ENCODE measurements around the gene MBOAT1.
"Not testable (repeated sequence)": the region's sequence is repeated elsewhere in the genome, so short reads cannot be mapped to it uniquely, and the experiment has no call there.

MBOAT1 gene

GRCh38 chr6:20168690-20169089 is 43.6 kb downstream of the MBOAT1 start:
- no peak for DNase-seq

GRCh38 chr6:20167601-20168000 is 44.7 kb downstream of the MBOAT1 start:
- no peak for DNase-seq

- no peak for DNase-seq
Measured at GRCh38 chr6:20166210-20166609, 46.1 kb downstream of the MBOAT1 start.

DNA sequence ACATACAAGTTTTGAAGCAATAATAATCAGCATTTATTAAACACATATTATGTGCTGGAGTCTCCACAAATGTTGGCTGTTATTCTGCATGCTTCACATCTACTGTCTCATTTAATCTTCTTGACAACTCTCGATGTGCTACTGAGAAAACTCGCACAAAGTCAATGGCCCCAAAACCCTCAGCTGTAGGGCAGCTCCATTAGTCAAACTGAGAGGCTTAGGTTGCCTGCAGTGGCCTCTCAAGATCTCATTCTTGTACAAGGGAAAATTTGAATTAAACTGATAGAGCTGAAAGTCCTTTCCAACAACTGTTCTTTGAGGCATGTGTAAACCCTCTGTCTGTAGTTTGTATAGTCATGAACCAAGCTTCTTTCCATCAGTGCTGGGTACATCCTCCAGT is 49.8 kb downstream of the MBOAT1 start:
- DNase-seq: no peak

GRCh38 chr6:20160541-20161283 is 51.6 kb downstream of the MBOAT1 start:
- DNase-seq: no peak

- no peak for DNase-seq
Measured at GRCh38 chr6:20159781-20160540, 52.3 kb downstream of the MBOAT1 start.

GRCh38 chr6:20159098-20159497 is 53.2 kb downstream of the MBOAT1 start:
- DNase-seq: no peak

- DNase-seq: no peak
Measured at GRCh38 chr6:20158676-20159075, 53.6 kb downstream of the MBOAT1 start.

GRCh38 chr6:20156824-20157223 is 55.4 kb downstream of the MBOAT1 start:
- DNase-seq: no peak

DNA sequence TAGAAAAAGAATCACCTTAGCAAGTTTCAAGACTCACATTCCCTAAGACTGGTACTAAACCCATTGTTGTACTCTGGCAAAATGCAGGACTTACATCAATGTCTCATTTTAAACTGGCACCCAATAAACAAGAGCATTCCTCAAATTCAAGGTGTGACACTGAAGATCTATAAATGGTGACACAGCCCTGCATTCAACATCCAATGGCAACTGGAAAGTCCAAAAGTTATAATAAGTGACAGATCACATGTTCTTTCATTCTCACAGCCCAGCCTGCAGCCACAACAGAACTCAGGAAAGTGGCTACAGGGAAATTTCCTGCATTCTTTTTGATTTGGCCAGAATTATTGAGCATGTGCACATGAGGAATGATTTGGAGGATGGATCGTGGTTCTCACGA is 57.5 kb downstream of the MBOAT1 start:
- DNase-seq: no peak

DNA sequence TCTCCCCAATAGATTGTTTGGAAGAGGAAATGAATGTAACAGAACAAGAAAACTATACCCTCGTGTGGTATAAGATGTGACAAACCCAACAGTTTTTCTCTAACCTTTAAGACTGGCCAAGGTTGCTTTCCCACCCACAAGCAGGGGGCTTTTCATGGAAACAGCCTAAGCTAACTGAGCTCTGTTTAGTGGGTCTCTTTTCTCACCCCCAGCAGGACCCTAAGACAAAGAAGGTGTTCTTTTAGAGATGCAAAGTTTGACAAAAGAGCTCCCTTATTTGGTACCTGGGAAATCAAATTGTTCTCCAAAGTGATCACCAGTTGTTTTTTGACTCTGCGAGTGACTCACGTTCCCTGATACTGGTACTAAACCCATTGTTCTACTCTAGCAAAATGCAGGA is 59.1 kb downstream of the MBOAT1 start:
- no peak for DNase-seq

DNA sequence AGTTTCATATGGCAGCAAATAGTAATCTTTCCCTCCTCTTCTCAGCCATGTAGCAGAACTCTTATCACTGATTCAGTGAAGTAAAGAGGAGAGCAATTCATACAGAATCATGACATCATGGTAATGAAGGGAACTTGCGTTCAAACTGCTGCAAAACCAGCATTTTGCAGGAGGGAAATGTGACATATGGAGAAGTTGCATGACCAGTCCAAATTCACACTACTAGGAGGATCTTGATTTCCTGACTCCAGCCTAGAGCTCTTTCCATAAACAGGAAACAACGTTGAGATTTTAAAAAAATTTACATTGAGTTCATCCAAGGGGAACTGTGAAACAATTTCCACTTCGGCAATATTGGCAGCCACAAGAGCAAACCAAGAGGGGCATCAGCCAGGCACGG is 63.8 kb downstream of the MBOAT1 start:
- no peak for DNase-seq

GRCh38 chr6:20147469-20147868 is 64.8 kb downstream of the MBOAT1 start:
- no peak for DNase-seq

- DNase-seq: not testable (repeated sequence)
Measured at GRCh38 chr6:20146831-20147230, 65.4 kb downstream of the MBOAT1 start.

DNA sequence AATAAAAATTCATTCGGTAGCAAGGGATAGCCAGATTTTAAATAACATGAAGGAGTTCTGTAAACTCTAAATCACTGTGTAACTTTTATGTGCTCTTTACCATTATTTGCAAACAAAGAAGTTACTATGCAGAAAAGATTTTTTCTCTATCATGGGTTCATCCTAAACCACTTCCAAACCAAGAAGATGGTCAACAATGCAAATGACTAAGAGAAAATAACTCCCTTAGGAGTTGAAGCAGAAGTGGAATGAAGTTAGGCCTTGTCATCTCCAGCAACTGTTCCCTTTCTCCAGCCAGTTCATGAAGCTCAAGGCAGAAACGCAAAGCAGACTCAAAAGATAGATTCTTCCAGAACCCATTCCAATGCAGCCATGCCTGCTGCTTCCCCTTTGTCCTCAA is 66.0 kb downstream of the MBOAT1 start:
- no peak for DNase-seq

DNA sequence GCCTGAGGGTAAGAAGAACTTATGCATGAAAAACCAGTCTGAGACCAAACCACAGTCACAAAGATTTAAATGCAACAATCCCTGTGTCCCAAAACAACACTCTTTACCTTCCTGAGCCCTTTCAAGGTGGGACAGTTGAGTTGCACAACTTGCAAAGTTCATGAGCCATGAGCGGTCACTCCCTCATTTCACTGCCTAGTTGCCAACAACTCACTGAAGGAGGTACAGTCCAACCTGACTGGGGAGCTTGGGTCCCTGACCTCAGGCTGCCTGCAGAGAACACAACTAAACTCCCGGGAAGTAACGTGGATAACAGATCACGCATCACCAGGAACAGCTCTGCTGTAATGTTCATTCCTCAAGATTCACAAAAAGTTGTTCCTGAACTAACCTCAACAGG is 69.4 kb downstream of the MBOAT1 start:
- no peak for DNase-seq

GRCh38 chr6:20141931-20142330 is 70.3 kb downstream of the MBOAT1 start:
- no peak for DNase-seq

DNA sequence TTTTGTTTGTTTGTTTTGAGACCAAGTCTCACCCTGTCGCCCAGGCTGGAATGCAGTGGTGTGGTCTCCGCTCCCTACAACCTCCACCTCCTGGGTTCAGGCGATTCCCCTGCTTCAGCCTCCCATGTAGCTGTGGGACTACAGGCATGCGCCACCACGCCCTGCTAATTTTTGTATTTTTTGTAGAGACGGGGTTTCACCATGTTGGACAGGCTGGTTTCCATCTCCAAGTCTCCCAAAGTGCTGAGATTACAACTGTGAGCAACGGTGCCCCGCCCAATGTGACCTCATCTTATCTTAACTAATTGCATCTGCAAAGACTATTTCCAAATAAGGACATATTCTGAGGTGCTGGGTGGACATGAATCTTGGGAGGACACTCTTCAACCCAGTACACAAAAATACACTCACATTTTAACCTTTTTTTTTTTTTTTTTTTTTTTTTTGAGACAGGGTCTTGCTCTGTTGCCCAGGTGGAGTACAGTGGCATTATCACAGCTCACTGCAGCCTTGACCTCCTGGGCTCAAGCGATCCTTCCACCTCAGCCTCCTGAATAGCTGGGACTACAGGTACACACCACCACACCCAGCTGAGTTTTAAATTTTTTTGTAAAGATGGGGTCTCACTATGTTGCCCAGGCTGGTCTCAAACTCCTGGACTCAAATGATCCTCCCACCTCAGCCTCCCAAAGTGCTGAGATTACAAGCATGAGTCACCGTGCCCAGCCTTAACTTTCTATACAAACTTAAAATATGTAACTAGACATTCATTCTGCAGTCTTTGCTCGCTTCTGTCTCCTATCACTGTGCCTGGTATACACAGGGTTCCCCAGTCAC is 72.9 kb downstream of the MBOAT1 start:
- not testable (repeated sequence) for DNase-seq

DNA sequence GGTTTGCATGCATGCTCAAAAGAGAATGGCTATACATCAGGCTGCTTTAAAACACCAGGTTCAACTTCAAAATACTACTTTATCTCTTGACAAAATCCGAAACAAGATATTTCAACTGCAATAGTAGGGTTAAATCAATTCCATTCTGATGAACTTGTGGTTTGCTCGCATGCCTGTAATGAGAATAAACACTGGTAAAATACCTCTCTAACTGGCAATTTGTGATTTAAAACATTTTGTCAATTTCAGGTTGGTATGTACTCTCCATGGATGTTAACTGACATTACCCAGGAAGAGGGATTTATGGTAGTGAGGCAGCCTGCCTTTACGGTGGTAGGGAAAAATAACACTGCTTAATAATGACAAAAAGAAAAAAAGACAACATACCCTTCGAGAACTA is 74.4 kb downstream of the MBOAT1 start:
- DNase-seq: no peak

DNA sequence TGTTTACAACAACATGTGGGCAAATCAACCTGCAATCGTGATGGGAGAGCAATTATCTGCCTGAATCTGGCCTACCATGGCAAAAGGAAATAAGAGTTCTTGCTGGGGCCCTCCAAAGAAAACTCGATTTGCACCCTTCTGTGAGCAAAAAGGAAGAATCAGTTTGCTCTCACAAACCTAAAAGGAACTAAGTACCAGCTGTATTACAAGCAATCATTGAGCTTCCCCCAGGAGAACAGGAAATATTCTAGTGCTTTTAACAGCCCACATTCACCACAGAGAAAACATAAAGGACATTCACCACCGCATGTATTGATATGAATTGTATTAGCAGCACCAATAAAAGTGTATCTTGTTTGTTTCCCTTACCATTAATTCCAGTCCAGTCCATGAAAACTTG is 75.0 kb downstream of the MBOAT1 start:
- DNase-seq: no peak

GRCh38 chr6:20135677-20136268 is 76.5 kb downstream of the MBOAT1 start:
- DNase-seq: no peak

DNA sequence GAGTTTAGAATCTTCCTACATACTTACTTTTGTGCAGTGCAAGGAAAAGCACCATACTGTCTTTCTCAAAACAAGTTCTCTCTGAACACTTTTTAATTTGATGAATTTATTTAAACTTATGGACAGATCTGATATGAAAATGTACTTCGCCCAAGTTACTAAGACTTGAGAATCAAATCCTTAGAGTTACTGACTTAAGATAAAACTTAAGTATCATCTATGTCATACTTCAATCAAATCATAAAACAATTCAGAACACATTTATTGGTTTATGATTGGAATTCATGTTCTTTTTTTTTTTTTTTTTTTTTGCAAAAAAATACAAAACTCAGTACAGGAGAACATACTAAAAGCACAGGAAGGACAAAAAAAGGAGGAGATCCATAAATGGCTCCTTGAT is 77.7 kb downstream of the MBOAT1 start:
- no peak for DNase-seq
